Activated CD8-positive, alpha-beta T cell treated with anti-CD3 and anti-CD28 coated beads for 36 hours (primary cell): ENCODE measurements around the gene LRRTM2. TPM values are rescaled to one million over a fixed set of nuclear protein-coding genes. Genes with fewer than 3 reads are reported as not detected.

Source experiments
- ATAC-seq: fragments of 200-7000 bp; cut with Tn5 transposase; one replicate; pipeline ENCODE4 v1.10.0; 2021; ENCODE audit warnings: mild to moderate bottlenecking, moderate library complexity
- CTCF ChIA-PET: fragments of 350-600 bp; sonication (Branson Sonifier 250); formaldehyde crosslinking; loops from one replicate; lab custom pipeline; 2021; ENCODE audit warnings: antibody characterized with exemption; lab: Charles Lee
- POLR2A ChIA-PET: fragments of 350-600 bp; sonication (Branson Sonifier 250); formaldehyde crosslinking; loops from one replicate; lab custom pipeline; 2021; ENCODE audit warnings: antibody characterized with exemption; lab: Charles Lee
- DNase-seq: peaks from one replicate; pipeline ENCODE4 v3.0.0-alpha.2; 2020
- H3K27ac Mint-ChIP-seq: one replicate; pipeline ENCODE4 v1.8.0; 2021; ENCODE audit warnings: mild to moderate bottlenecking, mixed read lengths
- H3K27me3 Mint-ChIP-seq: one replicate; pipeline ENCODE4 v1.8.0; 2021; ENCODE audit warnings: mixed read lengths
- H3K36me3 Mint-ChIP-seq: one replicate; pipeline ENCODE4 v1.8.0; 2021; ENCODE audit warnings: low read depth, mixed read lengths
- H3K4me1 Mint-ChIP-seq: one replicate; pipeline ENCODE4 v1.8.0; 2021; ENCODE audit warnings: low read depth, mixed read lengths
- H3K4me3 Mint-ChIP-seq: one replicate; pipeline ENCODE4 v1.8.0; 2021; ENCODE audit warnings: mild to moderate bottlenecking, moderate library complexity, mixed read lengths
- H3K9me3 Mint-ChIP-seq: one replicate; pipeline ENCODE4 v1.8.0; 2021; ENCODE audit warnings: mixed read lengths
- CTCF ChIP-seq: fragments of 200-600 bp; IDR thresholded peaks from one replicate; pipeline ENCODE4 v1.8.0; 2022; ENCODE audit warnings: antibody characterized with exemption, mild to moderate bottlenecking
- intact Hi-C: fragments of 100-400 bp; cut with micrococcal nuclease; formaldehyde crosslinking; loops from one replicate; pipeline ENCODE4 v1.10.0; 2022
- total RNA-seq, 2 experiments: library from RNA; stranded (reverse); gene quantifications; one replicate each; pipeline ENCODE4 v1.2.3, GENCODE V29; 2021

The LRRTM2 gene
- total RNA-seq, 2 experiments from 2014 or later, result not detected

- CTCF ChIA-PET, result interaction anchor here (0.8 kb wide), 1 partner anchor 126 kb away, joined by 3 read pairs; no protein-coding TSS in a partner anchor
- Mint-ChIP-seq H3K4me1 (no peaks in the 10 kb centered on the region), H3K9me3 (no peaks in the 10 kb centered on the region), H3K36me3 (no peaks in the 10 kb centered on the region), H3K27me3 (peaks cover 3% of the 10 kb centered on the region), H3K27ac (no peak overlapping the region), H3K4me3 (no peak overlapping the region)
- ATAC-seq, result no peak
- TF ChIP-seq CTCF, result no peak
- intact Hi-C loops, result no loop called here
- POLR2A ChIA-PET, result no interaction called here
- DNase-seq, result no peak
Measured at GRCh38 chr5:138914338-138914737, 39.2 kb upstream of the LRRTM2 start.

- H3K36me3 Mint-ChIP-seq, result no peaks in the 10 kb centered on the region
- H3K27ac Mint-ChIP-seq, result no peak overlapping the region
- POLR2A ChIA-PET, result no interaction called here
- intact Hi-C loops, result no loop called here
- ATAC-seq, result no peak
- H3K27me3 Mint-ChIP-seq, result peaks cover 3% of the 10 kb centered on the region
- no peak overlapping the region for H3K4me3 Mint-ChIP-seq
- no peak for DNase-seq
- no peaks in the 10 kb centered on the region for H3K9me3 Mint-ChIP-seq
- CTCF ChIA-PET, result interaction anchor here (0.6 to 0.8 kb wide), 3 partner anchors 102 to 336 kb away, joined by 3 to 4 read pairs (median 3); no protein-coding TSS in a partner anchor
- TF ChIP-seq CTCF, result no peak
- no peaks in the 10 kb centered on the region for H3K4me1 Mint-ChIP-seq
Measured at GRCh38 chr5:138913773-138914172, 38.6 kb upstream of the LRRTM2 start.

- H3K36me3 Mint-ChIP-seq, result no peaks in the 10 kb centered on the region
- CTCF ChIA-PET, result no interaction called here
- POLR2A ChIA-PET, result no interaction called here
- H3K27ac Mint-ChIP-seq, result no peak overlapping the region
- peaks cover 3% of the 10 kb centered on the region for H3K27me3 Mint-ChIP-seq
- DNase-seq (no peak), ATAC-seq (no peak)
- no peak overlapping the region for H3K4me3 Mint-ChIP-seq
- no peaks in the 10 kb centered on the region for H3K9me3 Mint-ChIP-seq
- no peak for TF ChIP-seq CTCF
- no peaks in the 10 kb centered on the region for H3K4me1 Mint-ChIP-seq
- intact Hi-C loops, result no loop called here
Measured at GRCh38 chr5:138912093-138912492, 37.0 kb upstream of the LRRTM2 start.

- no peak overlapping the region for H3K4me3 Mint-ChIP-seq
- no peaks in the 10 kb centered on the region for H3K36me3 Mint-ChIP-seq
- TF ChIP-seq CTCF, result no peak
- intact Hi-C loops, result no loop called here
- POLR2A ChIA-PET, result no interaction called here
- H3K9me3 Mint-ChIP-seq, result no peaks in the 10 kb centered on the region
- no peak for ATAC-seq
- no peak for DNase-seq
- H3K27me3 Mint-ChIP-seq, result peaks cover 3% of the 10 kb centered on the region
- no peaks in the 10 kb centered on the region for H3K4me1 Mint-ChIP-seq
- CTCF ChIA-PET, result no interaction called here
- H3K27ac Mint-ChIP-seq, result no peak overlapping the region
Measured at GRCh38 chr5:138911441-138911840, 36.3 kb upstream of the LRRTM2 start.

- no peak overlapping the region for H3K27ac Mint-ChIP-seq
- H3K27me3 Mint-ChIP-seq, result peaks cover 3% of the 10 kb centered on the region
- ATAC-seq, result no peak
- ChIA-PET POLR2A (interaction anchor here (0.6 kb wide), 1 partner anchor 38 kb away, joined by 3 read pairs; no protein-coding TSS in a partner anchor), CTCF (interaction anchor here (0.7 kb wide), 1 partner anchor 85 kb away, joined by 3 read pairs; no protein-coding TSS in a partner anchor)
- TF ChIP-seq CTCF, result no peak
- H3K36me3 Mint-ChIP-seq, result no peaks in the 10 kb centered on the region
- intact Hi-C loops, result no loop called here
- H3K4me1 Mint-ChIP-seq, result no peaks in the 10 kb centered on the region
- DNase-seq, result no peak
- H3K4me3 Mint-ChIP-seq, result no peak overlapping the region
- H3K9me3 Mint-ChIP-seq, result no peaks in the 10 kb centered on the region
Measured at GRCh38 chr5:138910546-138911185, 35.5 kb upstream of the LRRTM2 start.
